ENCODE results near the gene CNOT11.
A peak's percentile ranks its signal among the peaks of the same experiment; 100 is the strongest.
"Not testable (repeated sequence)": the region's sequence is repeated elsewhere in the genome, so short reads cannot be mapped to it uniquely, and the experiment has no call there.

CNOT11 gene

DNA sequence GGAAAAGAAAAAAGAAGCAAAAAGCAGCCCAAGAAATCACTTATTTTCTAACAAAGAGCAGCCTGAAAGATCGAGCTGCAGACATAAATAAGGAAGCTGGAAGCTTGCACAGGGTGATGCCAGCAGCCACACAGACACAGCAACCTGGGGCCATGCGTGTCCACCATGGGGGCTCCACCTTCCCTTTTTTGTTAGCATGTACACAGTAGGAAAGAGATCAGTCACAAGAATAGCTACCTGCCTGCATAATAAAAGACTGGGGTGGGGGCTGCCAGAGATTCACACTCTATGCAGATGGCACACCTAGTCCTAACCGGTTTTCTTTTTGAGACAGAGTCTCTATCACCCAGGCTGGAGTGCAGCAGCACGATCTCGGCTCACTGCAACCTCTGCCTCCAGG lies 2.9 kb upstream of the CNOT11 start:
- H3K4me2 ChIP-seq (ENCODE audit: low read length): no peak overlapping the region
- H3K36me3 ChIP-seq (ENCODE audit: insufficient read depth, low read length): no peaks in the 10 kb centered on the region

DNA sequence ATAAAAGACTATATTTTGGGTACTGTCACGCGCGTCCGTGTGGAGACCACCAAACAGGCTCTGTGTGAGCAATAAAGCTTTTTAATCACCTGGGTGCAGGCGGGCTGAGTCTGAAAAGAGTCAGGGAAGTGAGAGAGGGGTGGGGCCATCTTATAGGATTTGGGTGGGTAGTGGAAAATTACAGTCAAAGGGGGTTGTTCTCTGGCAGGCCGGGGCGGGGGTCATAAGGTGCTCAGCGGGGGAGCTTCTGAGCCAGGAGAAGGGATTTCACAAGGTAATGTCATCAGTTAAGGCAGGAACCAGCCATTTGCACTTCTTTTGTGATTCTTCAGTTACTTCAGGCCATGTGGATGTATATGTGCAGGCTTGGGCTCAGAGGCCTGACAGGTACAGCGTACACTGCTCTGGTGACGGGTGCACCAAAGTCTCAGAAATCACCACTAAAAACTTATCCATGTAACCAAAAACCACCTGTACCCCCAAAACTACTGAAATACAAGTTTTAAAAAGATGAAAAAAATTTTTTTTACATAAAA lies 1.4 kb upstream of the CNOT11 start:
- not testable (repeated sequence) for H3K9ac ChIP-seq (ENCODE audit: low read depth, low read length); H3K27me3 ChIP-seq (ENCODE audit: control insufficient read depth, insufficient read depth, low read length); H3K36me3 ChIP-seq (ENCODE audit: insufficient read depth, low read length); H3K4me3 ChIP-seq (ENCODE audit: low read length); H3K9me3 ChIP-seq (replicated peaks; ENCODE audit: low read length)
- H3K4me1 ChIP-seq (ENCODE audit: control insufficient read depth, insufficient read depth, low read length): peaks cover 30% of the 10 kb centered on the region
- H3K4me2 ChIP-seq (ENCODE audit: low read length): peak overlapping the region; percentile 89

More for the DNA sequence above, 2.9 kb upstream of the CNOT11 start:
- Histone ChIP-seq H3K4me1 (ENCODE audit: control insufficient read depth, insufficient read depth, low read length) (peaks cover 18% of the 10 kb centered on the region), H3K9me3 (replicated peaks; ENCODE audit: low read length) (no peaks in the 10 kb centered on the region), H3K27me3 (ENCODE audit: control insufficient read depth, insufficient read depth, low read length) (no peaks in the 10 kb centered on the region), H3K4me3 (ENCODE audit: low read length) (no peak overlapping the region), H3K9ac (ENCODE audit: low read depth, low read length) (no peak overlapping the region)

DNA sequence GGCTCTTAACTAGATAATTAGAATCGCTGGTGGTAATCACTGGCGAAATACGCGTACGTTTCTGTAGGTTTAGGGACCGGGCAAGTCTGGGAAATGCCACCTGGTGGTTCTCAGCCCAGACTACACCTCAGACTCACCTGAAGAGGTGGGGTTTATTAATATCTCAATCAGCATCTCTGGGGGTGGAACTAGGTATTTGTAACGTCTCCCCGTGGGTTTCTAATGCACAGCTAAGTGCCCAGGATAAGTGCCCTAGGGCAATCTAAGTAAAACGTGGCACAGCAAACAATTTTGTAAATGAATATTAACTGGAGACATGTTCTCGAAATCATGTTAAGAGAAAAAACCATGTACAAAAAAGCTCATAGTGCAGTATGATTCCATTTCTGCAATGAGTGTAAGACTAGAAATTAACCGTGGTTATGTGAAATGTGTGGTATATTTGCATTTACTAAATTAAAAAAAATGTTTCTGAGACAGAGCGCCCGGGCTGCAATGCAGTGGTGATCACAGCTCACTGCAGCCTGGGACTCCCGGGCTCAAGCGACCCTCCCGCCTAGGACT lies 760 bp upstream of the CNOT11 start:
- Histone ChIP-seq H3K36me3 (ENCODE audit: insufficient read depth, low read length) (no peaks in the 10 kb centered on the region), H3K9ac (ENCODE audit: low read depth, low read length) (peak overlapping the region; percentile 85), H3K9me3 (replicated peaks; ENCODE audit: low read length) (no peaks in the 10 kb centered on the region), H3K4me2 (ENCODE audit: low read length) (peak overlapping the region; percentile 89), H3K27me3 (ENCODE audit: control insufficient read depth, insufficient read depth, low read length) (no peaks in the 10 kb centered on the region), H3K4me3 (ENCODE audit: low read length) (peak overlapping the region; percentile 97), H3K4me1 (ENCODE audit: control insufficient read depth, insufficient read depth, low read length) (peaks cover 30% of the 10 kb centered on the region)

DNA sequence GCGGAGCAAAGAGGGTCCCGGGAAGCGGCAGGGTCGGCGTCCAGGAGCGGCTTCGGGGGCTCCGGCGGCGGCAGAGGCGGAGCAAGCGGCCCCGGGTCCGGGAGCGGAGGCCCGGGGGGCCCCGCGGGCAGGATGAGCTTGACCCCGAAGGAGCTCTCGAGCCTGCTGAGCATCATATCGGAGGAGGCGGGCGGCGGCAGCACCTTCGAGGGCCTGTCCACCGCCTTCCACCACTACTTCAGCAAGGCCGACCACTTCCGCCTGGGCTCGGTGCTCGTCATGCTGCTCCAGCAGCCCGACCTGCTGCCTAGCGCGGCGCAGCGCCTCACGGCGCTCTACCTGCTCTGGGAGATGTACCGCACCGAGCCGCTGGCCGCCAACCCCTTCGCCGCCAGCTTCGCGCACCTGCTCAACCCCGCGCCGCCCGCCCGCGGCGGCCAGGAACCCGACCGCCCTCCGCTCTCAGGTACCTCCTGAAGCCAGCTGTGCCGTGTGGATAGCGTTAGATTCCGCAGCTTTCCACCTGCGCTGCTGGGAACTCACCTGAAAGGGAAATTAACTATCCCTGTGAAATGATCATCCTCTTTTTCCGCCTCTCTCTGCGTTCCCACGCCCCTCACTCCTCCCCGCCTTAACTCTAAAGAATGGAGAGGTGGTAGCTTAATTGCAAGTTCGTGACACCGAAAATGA lies 472 bp downstream of the CNOT11 start:
- Histone ChIP-seq H3K27me3 (ENCODE audit: control insufficient read depth, insufficient read depth, low read length) (no peaks in the 10 kb centered on the region), H3K9me3 (replicated peaks; ENCODE audit: low read length) (no peaks in the 10 kb centered on the region), H3K36me3 (ENCODE audit: insufficient read depth, low read length) (peaks cover 5% of the 10 kb centered on the region), H3K4me2 (ENCODE audit: low read length) (peak overlapping the region; percentile 97), H3K4me1 (ENCODE audit: control insufficient read depth, insufficient read depth, low read length) (peaks cover 30% of the 10 kb centered on the region), H3K9ac (ENCODE audit: low read depth, low read length) (peak overlapping the region; percentile 99), H3K4me3 (ENCODE audit: low read length) (peak overlapping the region; percentile 97)

DNA sequence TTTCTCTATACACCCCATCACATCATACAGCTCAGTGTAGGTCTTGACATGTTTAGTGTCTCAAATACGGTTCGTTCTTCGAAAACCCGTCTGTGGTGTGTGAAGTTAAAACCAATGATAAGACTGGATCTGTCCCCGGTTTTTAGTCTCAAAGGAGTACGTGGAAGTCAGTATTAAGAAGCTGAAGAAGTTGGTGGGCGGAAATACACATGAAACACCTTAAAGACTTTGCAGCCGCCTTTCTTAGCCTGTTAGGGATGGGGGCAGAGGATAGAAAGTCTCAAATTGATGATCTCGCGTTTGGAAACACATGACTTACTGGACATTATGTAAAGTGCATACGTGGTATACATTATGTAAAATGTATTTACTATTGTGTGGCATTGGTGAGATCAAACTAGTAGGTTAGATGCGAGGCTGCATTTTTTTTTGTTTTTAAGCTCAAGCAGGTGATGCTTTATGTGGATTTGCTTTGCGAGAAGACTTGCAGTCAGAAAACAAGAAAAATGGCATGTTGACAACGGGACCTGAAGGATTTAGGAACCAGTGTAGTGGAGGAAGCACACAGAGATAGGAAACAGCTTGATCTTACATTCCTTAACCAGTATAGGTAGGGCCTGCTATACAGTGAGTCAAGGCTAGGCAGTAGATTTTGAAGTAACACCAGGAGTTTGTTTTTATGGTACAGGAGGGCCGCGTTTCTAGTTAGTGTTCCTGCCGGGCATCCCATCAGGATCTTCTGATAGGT lies 1.2 kb downstream of the CNOT11 start:
- Histone ChIP-seq H3K9me3 (replicated peaks; ENCODE audit: low read length) (no peaks in the 10 kb centered on the region), H3K9ac (ENCODE audit: low read depth, low read length) (peak overlapping the region; percentile 99), H3K27me3 (ENCODE audit: control insufficient read depth, insufficient read depth, low read length) (no peaks in the 10 kb centered on the region), H3K36me3 (ENCODE audit: insufficient read depth, low read length) (peaks cover 10% of the 10 kb centered on the region), H3K4me2 (ENCODE audit: low read length) (peak overlapping the region; percentile 97), H3K4me1 (ENCODE audit: control insufficient read depth, insufficient read depth, low read length) (peaks cover 30% of the 10 kb centered on the region), H3K4me3 (ENCODE audit: low read length) (peak overlapping the region; percentile 97)

DNA sequence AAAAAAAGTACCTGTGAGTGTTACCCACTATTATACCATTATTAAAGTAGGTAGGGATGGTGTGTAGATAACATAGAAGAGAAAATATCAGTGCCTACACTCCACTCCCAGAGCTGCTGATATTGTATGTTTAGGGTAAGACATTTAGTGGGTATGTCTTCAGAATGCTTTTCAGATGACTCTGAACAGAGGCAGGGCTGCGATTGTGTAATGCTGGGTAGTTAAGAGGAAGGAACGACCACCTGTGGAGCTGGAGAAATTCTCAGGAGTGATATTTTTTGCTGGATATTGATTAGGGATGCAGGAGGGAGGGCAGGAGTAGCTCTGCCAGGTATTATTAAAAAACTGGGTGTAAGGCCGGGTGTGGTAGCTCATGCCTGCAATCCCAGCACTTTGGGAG lies 2.8 kb downstream of the CNOT11 start:
- Histone ChIP-seq H3K9ac (ENCODE audit: low read depth, low read length) (no peak overlapping the region), H3K27me3 (ENCODE audit: control insufficient read depth, insufficient read depth, low read length) (no peaks in the 10 kb centered on the region), H3K4me2 (ENCODE audit: low read length) (no peak overlapping the region), H3K4me3 (ENCODE audit: low read length) (no peak overlapping the region), H3K9me3 (replicated peaks; ENCODE audit: low read length) (no peaks in the 10 kb centered on the region), H3K36me3 (ENCODE audit: insufficient read depth, low read length) (peaks cover 20% of the 10 kb centered on the region), H3K4me1 (ENCODE audit: control insufficient read depth, insufficient read depth, low read length) (peaks cover 30% of the 10 kb centered on the region)

DNA sequence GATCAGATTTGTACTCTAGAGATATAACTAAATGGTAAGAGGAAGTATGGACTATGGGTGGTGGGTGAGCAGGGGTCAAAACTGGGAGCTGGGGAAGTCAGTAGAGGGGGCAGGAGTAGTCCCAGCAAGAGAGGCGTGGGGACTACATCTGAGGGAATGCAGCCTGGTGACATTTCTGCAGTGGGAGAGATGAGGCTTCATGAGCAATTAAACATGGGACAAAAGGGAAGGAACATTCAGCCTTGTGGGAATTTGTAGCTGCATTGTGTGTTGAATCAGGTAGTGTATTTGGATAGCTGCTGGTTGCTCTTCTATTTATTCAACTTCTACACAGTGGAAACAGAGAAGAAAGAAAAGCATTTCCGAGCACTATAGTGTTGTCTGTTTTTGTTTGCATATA lies 3.6 kb downstream of the CNOT11 start:
- Histone ChIP-seq H3K27me3 (ENCODE audit: control insufficient read depth, insufficient read depth, low read length) (no peaks in the 10 kb centered on the region), H3K9ac (ENCODE audit: low read depth, low read length) (no peak overlapping the region), H3K36me3 (ENCODE audit: insufficient read depth, low read length) (peaks cover 21% of the 10 kb centered on the region), H3K4me3 (ENCODE audit: low read length) (no peak overlapping the region), H3K9me3 (replicated peaks; ENCODE audit: low read length) (no peaks in the 10 kb centered on the region), H3K4me2 (ENCODE audit: low read length) (no peak overlapping the region), H3K4me1 (ENCODE audit: control insufficient read depth, insufficient read depth, low read length) (peaks cover 30% of the 10 kb centered on the region)

DNA sequence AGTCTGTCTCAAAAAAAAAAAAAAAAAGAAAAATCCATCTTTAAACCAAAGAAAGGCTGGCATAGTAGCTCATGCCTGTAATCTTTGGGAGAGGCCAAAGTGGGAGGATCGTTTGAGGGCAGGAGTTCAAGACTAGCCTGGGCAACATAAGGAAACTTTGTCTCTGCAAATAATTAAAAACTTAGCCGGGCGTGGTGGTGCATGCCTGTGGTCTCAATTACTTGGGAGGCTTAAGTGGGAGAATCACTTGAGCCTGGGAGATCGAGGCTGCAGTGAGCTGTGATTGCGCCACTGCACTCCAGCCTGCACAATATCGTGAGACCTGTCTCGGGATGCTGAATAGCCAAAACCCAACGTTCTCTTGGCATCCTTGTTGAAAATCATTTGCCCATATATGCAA lies 6.1 kb downstream of the CNOT11 start:
- Histone ChIP-seq H3K36me3 (ENCODE audit: insufficient read depth, low read length) (peaks cover 29% of the 10 kb centered on the region), H3K4me3 (ENCODE audit: low read length) (no peak overlapping the region)

DNA sequence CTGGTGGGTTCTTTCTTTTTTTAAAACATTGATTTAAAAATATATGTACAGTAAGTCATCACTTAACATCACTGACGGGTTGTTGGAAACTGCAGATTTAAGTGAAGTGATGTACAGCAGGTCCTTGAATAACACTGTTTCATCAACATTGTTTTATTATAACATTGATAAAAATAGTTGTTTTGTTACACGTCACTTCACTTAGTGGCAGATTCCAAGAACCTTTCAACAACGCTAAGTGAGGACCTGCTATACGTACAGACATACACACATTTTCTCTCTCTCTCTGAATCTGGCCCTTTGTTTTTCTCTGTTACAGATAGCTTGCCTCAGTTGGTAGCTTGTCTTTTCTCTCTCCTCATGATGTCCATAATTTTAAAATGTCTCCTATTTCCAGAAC lies 9.5 kb downstream of the CNOT11 start:
- Histone ChIP-seq H3K4me2 (ENCODE audit: low read length) (no peak overlapping the region), H3K9ac (ENCODE audit: low read depth, low read length) (no peak overlapping the region), H3K9me3 (replicated peaks; ENCODE audit: low read length) (no peaks in the 10 kb centered on the region), H3K27me3 (ENCODE audit: control insufficient read depth, insufficient read depth, low read length) (no peaks in the 10 kb centered on the region), H3K4me1 (ENCODE audit: control insufficient read depth, insufficient read depth, low read length) (no peaks in the 10 kb centered on the region), H3K36me3 (ENCODE audit: insufficient read depth, low read length) (peaks cover 55% of the 10 kb centered on the region), H3K4me3 (ENCODE audit: low read length) (no peak overlapping the region)

More for the DNA sequence above, 6.1 kb downstream of the CNOT11 start:
- Histone ChIP-seq H3K27me3 (ENCODE audit: control insufficient read depth, insufficient read depth, low read length) (no peaks in the 10 kb centered on the region), H3K9ac (ENCODE audit: low read depth, low read length) (no peak overlapping the region), H3K9me3 (replicated peaks; ENCODE audit: low read length) (no peaks in the 10 kb centered on the region), H3K4me1 (ENCODE audit: control insufficient read depth, insufficient read depth, low read length) (peaks cover 21% of the 10 kb centered on the region), H3K4me2 (ENCODE audit: low read length) (no peak overlapping the region)

DNA sequence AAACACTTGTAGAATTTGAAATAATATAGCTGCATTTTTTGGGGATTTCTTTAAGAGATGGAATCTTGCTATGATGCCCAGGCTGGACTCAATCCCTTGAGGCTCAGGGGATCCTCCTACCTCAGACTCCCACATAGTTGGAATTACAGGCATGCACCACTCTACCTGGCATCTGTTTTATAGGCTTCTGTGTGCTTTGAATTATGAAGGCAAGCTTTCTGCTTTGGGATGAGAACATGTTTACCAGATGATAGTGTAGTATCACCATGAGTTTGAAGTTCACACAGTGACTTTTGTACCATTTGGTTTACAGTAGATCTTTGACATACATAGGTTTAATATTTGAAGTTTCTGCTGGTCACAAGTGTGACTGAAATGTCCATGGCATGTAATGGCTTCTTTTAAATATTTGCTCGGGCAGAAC lies 10.7 kb downstream of the CNOT11 start:
- no peak overlapping the region for H3K4me2 ChIP-seq (ENCODE audit: low read length)
- H3K36me3 ChIP-seq (ENCODE audit: insufficient read depth, low read length): peaks cover 60% of the 10 kb centered on the region
- no peak overlapping the region for H3K9ac ChIP-seq (ENCODE audit: low read depth, low read length)
- H3K9me3 ChIP-seq (replicated peaks; ENCODE audit: low read length): no peaks in the 10 kb centered on the region
- H3K4me3 ChIP-seq (ENCODE audit: low read length): no peak overlapping the region
- H3K27me3 ChIP-seq (ENCODE audit: control insufficient read depth, insufficient read depth, low read length): no peaks in the 10 kb centered on the region
- H3K4me1 ChIP-seq (ENCODE audit: control insufficient read depth, insufficient read depth, low read length): no peaks in the 10 kb centered on the region

DNA sequence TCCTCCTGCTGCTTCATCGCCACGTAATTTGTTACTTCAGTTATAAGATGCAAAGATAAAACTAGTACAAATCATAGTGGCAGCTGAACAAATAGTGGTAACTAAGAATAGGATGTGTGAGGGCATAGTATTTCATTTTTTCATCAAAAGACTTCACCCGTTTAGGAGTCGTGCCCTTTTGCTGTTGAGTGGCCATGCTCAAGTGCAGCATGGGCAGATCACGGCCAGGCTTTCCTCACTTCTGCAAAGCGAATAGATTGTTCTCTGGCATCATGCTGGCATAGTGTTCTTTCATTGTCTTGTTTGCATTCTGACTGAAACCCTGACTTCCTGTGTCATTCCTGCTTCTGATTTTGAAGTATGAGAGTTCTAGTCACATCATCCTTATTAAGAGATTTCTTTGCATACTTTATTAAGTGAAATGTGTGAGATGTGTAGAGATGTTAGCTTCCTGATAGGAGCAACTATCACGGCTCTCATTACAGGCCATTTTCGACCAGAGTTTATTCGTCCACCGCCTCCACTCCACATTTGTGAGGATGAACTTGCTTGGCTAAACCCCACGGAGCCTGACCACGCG lies 11.8 kb downstream of the CNOT11 start:
- Histone ChIP-seq H3K9ac (ENCODE audit: low read depth, low read length) (no peak overlapping the region), H3K9me3 (replicated peaks; ENCODE audit: low read length) (no peaks in the 10 kb centered on the region), H3K36me3 (ENCODE audit: insufficient read depth, low read length) (peaks cover 60% of the 10 kb centered on the region), H3K4me1 (ENCODE audit: control insufficient read depth, insufficient read depth, low read length) (no peaks in the 10 kb centered on the region), H3K4me2 (ENCODE audit: low read length) (no peak overlapping the region), H3K27me3 (ENCODE audit: control insufficient read depth, insufficient read depth, low read length) (no peaks in the 10 kb centered on the region), H3K4me3 (ENCODE audit: low read length) (no peak overlapping the region)

Data from skeletal muscle satellite cell (primary cell).